ENCODE data around the gene DALRD3.
A peak's percentile ranks its signal among the peaks of the same experiment; 100 is the strongest.

The DALRD3 gene

GRCh38 chr3:49017971-49018706 is at the start of gene DALRD3:
Gene DALRD3, minus strand, starts transcription at chr3:49018580. Its CDS starts 16 bp downstream, at chr3:49018564.
- DNase-seq = peak; percentile 67 to 82

GRCh38 chr3:49058011-49058410 is 39.6 kb upstream of the DALRD3 start:
- DNase-seq = no peak

DNA sequence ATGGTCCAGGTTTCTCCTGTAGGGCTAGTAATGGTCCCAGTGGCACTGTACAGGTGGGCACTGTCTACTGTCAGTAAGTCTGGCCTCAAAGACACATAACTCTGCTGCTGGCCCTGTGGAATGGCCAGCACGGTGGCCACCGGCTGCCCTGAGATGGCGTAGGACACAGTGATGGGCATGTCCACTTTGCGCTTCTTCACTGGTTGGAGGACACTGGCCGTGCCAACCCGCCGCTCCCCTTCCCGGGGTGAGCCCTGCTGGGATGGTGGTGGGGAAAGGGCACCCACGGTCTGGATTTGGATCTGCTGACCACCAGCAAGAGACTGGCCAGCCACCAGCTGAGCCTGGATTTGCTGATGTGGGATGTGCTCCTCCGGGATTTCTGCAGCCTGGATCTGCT is 38.9 kb upstream of the DALRD3 start:
- no peak for DNase-seq

DNA sequence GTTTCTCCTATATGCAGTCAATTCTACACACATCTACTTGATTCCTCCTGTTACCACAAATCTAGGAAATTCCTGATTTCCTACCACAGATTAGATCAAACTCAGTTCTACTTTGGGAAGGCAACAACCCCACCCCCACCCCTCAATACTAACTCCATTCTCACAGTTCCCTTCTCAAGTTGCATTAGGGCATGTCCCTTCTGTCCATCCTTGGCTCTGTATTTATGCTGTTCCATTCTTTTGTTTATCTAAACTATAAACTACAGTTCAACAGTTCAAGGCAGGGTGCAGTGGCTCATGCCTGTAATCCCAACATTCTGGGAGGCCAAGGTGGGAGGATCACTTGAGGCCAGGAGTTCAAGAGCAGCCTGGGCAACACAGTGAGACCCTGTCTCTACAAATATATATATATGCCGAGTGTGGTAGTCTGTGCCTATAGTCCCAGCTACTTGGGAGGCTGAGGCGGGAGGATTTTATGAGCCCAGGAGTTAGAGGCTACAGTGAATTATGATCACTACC is 36.0 kb upstream of the DALRD3 start:
- no peak for DNase-seq

DNA sequence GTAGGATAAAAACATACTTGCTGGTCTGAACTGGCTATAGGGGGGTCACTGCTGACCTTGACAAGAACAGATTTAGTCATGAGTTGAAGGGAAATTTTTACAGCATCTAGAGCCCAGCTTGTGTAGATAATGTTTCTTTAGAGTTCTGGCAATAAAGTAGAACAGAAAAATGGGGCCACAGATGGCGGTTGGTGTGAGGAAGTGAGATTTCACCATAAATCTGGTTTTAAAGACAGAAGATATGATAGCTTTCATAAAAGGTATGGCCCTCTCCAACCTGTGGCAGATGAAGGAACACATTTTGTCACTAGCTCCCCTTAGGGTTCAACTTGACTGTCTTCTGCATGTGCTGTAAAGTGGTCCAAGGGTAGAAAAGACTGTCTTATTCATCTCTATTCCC is 35.2 kb upstream of the DALRD3 start:
- no peak for DNase-seq

DNA sequence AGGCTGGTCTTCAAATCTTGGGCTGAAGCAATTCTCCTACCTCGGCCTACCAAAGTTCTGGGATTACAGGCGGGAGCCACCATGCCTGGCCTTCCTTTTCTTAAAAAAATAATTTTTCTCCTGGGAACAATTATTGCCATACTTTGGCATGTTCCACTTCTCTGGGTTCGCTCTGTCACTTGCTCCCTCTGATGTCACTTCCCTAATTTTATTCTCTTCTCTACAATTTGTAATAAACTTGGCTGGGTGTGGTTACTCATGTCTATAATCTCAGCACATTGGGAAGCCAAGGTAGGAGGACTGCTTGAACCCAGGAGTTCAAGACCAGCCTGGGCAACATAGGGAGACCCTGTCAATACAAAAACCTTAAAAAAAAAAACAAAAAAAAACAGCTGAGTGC is 16.9 kb upstream of the DALRD3 start:
- DNase-seq = no peak

DNA sequence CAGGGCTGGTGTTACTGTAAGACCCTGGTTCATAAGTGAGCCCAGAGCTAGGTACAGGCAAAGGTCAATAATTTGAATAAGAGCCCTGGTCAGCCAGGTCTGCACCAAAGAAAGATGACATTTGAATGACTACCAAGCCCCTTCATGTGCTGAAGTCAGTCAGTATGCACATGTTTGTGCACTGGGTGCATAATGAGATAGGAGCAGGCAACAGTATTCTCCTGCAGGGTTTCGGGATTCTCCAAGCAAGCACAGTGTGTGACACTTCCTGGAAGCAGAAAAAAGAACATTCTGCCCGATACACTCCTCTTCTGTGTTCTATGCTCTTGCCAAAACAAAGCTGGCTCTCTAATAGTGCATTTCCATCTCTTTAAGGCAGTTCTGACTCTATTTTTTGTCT is 16.3 kb upstream of the DALRD3 start:
- no peak for DNase-seq

GRCh38 chr3:49032646-49033304 is 14.4 kb upstream of the DALRD3 start:
- no peak for DNase-seq

DNA sequence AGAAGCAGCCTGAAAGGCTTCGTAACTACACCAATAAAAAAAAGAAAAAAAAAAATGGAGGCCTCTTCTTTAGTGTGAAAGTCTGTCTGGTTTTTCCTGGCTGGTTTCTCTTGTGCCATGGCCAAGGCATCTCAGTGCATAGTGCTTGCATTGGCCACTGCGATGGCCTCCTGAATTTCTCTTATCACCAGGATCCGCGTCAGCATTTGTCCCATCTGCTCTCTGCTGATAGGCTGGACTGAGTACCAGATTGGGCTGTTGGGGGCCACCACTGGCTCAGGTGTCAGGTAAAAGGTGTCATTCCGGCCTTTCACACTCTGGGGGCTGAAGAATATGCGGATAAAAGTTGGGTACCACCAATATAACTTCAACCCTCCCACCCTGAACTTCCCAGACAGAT is 11.9 kb upstream of the DALRD3 start:
- DNase-seq = no peak

- DNase-seq = no peak
Observed at GRCh38 chr3:49029563-49029884, 11.1 kb upstream of the DALRD3 start.

- peak; percentile 61 to 92 for DNase-seq
Observed at GRCh38 chr3:49028673-49029562, 10.5 kb upstream of the DALRD3 start, which contains the start of gene IMPDH2. Gene IMPDH2, minus strand, starts transcription at chr3:49029398. Its CDS starts 48 bp downstream, at chr3:49029350.

GRCh38 chr3:49028298-49028672 is 9.9 kb upstream of the DALRD3 start:
- no peak for DNase-seq

GRCh38 chr3:49027634-49028033 is 9.3 kb upstream of the DALRD3 start:
- no peak for DNase-seq

DNA sequence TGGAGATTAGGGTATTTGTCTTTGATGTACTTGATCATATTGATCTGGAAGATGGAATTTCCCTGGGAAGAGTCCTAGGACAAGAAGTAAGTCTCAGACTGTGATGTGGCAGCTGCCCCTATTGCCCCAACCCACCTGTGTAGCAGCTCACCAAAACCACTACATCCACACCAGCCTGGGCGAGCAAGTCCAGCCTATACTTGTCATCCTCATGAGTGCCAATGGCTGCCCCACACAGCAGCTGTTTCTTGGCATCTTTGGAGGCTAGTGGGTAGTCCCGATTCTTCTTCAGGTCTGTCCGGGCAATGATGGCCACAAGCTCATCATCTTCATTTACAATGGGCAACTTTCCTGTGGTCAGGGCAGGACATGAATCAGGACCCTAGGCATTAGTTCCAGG is 8.2 kb upstream of the DALRD3 start:
- DNase-seq = no peak

DNA sequence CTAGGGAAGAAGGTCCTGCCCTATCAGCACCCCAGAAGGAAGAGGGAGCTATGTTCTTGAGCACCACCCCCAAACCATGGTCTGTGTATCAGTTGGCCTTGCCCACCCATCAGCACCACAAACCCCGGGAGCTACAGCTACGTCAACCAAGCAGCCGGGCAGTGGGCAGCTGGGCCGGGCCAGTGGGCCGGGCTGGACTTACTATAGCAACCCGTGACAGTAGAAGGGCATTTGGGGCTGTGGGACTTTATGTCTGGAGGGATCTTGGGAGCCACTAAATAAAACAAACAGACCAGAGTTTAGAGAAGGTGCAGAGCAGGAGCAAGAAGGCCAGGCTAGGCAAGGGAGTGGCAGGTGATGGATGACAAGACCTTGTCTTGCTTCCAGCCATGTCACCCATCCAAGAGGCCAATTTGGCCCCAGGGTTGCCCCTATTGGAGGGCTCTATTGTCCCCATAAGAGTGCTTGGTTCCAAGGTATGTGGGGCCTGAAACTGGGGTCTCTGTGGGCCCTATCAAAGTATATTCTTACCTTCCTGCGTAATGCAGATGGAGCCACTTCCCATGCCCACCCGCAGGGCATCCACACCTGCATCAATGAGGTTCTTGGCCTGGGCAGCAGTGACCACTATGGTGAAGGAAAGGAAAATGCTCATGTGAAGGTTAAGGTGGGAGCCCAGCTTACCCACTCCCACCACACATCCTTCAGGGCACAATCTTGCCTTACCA is 7.6 kb upstream of the DALRD3 start:
- no peak for DNase-seq

DNA sequence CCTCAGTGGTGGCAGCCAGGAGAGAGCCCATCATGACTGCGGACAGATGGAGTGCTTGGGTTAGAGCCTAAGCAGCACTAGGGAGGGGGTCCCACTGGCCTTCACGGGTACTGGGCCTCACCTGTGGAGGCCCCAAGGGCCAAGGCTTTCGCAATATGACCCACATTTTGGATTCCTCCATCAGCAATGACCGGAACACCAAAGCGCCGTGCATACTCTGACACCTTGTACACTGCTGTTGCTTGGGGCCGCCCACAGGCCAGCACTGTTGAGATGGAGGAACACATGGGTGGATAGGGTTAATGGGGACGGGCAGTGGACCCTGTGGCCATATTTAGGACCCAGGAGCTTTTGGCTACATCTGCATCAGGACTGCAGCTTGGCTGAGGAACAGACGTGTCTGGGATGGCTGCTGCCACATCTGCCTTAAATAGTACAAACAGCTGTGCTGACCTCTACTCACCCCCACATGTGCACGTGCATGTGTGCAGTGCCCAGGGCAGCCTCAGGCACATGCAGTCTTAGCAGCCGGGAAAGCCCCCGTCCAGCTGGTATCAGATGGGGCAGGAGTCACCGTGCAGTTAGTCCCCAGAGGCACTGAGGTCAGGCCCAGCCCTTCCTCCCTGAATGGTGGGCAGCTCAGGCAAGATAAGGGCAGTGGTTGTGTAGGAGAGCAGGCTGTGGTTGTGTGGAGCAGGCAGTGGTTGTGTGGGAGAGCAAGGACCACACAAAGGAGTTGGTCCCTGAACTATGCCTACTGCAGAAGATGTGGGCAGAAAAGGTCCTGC is 6.8 kb upstream of the DALRD3 start:
- no peak for DNase-seq

DNA sequence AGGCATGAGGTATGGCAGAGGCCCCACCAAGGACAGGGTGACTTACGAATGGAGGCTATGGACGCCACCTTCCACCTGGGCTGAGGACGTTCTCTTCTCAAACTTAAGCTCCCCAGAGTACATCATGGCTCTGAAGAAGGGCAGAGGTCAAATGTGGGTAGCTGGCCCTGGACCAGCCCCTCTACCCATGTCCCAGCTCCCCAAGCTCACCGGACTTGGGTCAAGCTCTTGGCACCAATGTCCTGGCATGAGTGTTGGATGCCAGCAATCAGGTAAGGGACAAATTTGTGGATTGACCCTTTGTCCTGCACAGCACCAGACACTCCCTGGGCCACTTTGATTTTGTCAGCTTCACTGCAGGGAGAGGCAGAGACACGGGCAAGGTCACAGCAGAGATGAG is 6.1 kb upstream of the DALRD3 start:
- DNase-seq = no peak

DNA sequence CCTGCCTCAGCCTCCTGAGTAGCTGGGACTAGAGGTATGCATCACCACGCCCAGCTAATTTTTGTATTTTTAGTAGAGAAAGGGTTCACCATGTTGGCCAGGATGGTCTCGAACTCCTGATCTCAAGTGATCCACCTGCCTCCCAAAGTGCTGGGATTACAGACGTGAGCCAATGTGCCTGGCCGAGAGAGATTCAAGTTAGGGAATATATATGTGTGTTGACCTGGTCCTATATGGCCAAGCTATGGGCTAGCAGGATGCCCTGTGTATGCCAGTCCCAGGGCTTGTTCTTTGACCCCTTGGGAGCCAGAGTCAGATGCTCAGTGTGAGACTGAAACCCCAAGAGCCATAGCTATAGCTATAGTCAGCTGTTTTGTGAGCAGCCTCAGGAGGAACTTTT is 5.4 kb upstream of the DALRD3 start:
- no peak for DNase-seq

DNA sequence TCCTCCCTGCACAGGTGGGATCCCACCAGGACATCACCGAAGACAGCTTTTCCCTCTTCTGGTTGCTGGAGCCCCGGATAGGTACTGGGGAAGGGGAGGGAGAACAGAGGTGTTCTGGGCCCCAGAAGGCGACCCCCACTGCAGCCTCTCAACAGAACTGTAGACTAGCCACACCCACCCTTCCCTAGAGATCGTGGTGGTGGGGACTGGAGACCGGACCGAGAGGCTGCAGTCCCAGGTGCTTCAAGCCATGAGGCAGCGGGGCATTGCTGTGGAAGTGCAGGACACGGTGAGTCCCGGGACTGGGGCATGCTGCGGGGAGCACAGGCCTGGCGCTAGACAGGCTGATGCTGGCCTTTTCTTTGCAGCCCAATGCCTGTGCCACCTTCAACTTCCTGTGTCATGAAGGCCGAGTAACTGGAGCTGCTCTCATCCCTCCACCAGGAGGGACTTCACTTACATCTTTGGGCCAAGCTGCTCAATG is 4.3 kb upstream of the DALRD3 start:
- no peak for DNase-seq

- peak; percentile 92 to 98 for DNase-seq
Observed at GRCh38 chr3:49021813-49022687, 3.7 kb upstream of the DALRD3 start, which contains the start of gene NDUFAF3. Gene NDUFAF3, plus strand, starts transcription at chr3:49022121. Its CDS starts 24 bp downstream, at chr3:49022145.

Data from NCI-H524 (cell line).